ENCODE measurements around the gene NRCAM.

DNA sequence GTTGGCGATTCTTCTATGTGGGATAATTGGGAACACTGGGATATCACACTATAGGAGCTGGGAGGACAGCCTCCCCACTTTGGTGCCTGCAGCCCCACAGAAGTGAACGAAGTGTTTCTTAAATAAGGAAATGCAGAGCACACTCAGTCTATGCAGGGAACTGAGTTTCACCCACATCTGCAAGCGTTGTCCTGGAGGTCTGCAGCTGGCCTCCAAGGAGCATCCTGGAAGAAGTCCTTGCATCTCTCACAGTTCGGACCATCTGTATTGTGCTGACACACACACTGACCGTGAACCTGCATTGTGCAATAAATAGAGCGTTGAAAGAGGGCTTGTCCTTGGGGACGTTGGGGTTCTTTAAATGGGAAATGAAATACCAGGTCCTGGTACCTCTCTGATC is 351.9 kb downstream of the NRCAM start:
- TF ChIP-seq SIN3A (IDR thresholded peaks at IDR 0.05; ENCODE audit: low read depth, low read length) (no peak), FOS (IDR thresholded peaks at IDR 0.05; ENCODE audit: borderline replicate concordance, extremely low read depth, insufficient read length) (no peak)
- TF ChIP-seq, protein P1, sequence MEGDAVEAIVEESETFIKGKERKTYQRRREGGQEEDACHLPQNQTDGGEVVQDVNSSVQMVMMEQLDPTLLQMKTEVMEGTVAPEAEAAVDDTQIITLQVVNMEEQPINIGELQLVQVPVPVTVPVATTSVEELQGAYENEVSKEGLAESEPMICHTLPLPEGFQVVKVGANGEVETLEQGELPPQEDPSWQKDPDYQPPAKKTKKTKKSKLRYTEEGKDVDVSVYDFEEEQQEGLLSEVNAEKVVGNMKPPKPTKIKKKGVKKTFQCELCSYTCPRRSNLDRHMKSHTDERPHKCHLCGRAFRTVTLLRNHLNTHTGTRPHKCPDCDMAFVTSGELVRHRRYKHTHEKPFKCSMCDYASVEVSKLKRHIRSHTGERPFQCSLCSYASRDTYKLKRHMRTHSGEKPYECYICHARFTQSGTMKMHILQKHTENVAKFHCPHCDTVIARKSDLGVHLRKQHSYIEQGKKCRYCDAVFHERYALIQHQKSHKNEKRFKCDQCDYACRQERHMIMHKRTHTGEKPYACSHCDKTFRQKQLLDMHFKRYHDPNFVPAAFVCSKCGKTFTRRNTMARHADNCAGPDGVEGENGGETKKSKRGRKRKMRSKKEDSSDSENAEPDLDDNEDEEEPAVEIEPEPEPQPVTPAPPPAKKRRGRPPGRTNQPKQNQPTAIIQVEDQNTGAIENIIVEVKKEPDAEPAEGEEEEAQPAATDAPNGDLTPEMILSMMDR (IDR thresholded peaks at IDR 0.05 in 2 of 3, conservative IDR thresholded peaks at IDR 0.05 in 1 of 3; ENCODE audit: control insufficient read depth in 2 of 3, extremely low read depth in 1 of 3, insufficient read depth in 1 of 3, low read depth in 3 of 3, low read length in 3 of 3): no peak
